Cardiac muscle cell (in vitro differentiated cells and primary cell): Measurements from ENCODE around the gene EEF2KMT. TPM values are rescaled to one million over a fixed set of nuclear protein-coding genes. Genes with fewer than 3 reads are reported as not detected.

Experiments used
- DNase-seq, 2 donors: peaks; one replicate each; pipeline versions ENCODE4 v3.0.0 to v3.0.0-alpha.2; 2010 to 2017; ENCODE audit warnings: low read depth in 1 of 2, low spot score in 1 of 2
- H3K27ac ChIP-seq: fragments of 200-600 bp; sonication (generic); 2 replicates; pipeline ENCODE4 v1.5.1; 2016
- H3K27me3 ChIP-seq: fragments of 200-600 bp; sonication (generic); 2 replicates; pipeline ENCODE4 v1.6.0; 2016; ENCODE audit warnings: control low read depth
- H3K36me3 ChIP-seq: fragments of 200-600 bp; sonication (generic); 2 replicates; pipeline ENCODE4 v1.5.1; 2016; ENCODE audit warnings: control low read depth
- H3K4me1 ChIP-seq: fragments of 200-600 bp; sonication (generic); 2 replicates; pipeline ENCODE4 v1.8.1; 2017; ENCODE audit warnings: low read depth, mild to moderate bottlenecking, mixed run types
- H3K4me3 ChIP-seq: fragments of 200-600 bp; sonication (generic); 2 replicates; pipeline ENCODE4 v1.5.1; 2016; ENCODE audit warnings: mild to moderate bottlenecking
- H3K9me3 ChIP-seq: fragments of 200-600 bp; sonication (generic); 2 replicates; pipeline ENCODE4 v1.5.1; 2017; ENCODE audit warnings: low read depth, mild to moderate bottlenecking, control low read depth
- polyA plus RNA-seq: library from polyadenylated mRNA; unstranded; fragments of >200 nt; fragmentation: Nextera tagmentation; extraction: Ambion mirVana; gene quantifications from 2 replicates; pipeline ENCODE4 v1.2.1, GENCODE V29; 2016
- total RNA-seq: library from RNA; depleted of rRNA; stranded (reverse); fragments of >200 nt; gene quantifications from 2 replicates; pipeline ENCODE4 v1.2.3, GENCODE V29; 2016
- TF ChIP-seq, protein P1 (sequence below): IDR thresholded peaks from 2 replicates; pipeline ENCODE4 v1.5.1; 2012; ENCODE audit warnings: low read depth, mild to moderate bottlenecking, low read length

Gene EEF2KMT
- total and polyA plus RNA-seq, 2 experiments from 2014 or later, result 9.6 to 23.2 TPM

DNA sequence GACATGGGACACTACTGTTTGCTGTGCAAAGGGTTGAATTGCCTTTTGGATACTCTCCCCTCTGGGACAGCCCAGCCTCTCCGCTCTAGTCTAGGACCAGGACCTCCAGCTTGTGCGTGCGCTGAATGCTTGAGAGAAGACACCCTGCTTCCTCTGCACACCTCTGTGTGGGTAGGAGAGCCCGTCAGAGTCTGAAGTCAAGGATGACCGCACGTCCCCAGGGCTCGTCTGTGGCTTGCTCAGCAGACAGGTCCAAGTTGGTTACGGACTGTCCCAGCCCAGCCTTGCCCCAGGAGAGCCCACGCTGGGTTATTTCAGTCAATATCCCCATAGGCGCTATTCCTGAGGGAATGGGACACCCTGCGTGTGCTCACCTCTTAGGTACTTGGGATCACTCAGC is 35.5 kb downstream of the EEF2KMT start:
- no peak for DNase-seq

DNA sequence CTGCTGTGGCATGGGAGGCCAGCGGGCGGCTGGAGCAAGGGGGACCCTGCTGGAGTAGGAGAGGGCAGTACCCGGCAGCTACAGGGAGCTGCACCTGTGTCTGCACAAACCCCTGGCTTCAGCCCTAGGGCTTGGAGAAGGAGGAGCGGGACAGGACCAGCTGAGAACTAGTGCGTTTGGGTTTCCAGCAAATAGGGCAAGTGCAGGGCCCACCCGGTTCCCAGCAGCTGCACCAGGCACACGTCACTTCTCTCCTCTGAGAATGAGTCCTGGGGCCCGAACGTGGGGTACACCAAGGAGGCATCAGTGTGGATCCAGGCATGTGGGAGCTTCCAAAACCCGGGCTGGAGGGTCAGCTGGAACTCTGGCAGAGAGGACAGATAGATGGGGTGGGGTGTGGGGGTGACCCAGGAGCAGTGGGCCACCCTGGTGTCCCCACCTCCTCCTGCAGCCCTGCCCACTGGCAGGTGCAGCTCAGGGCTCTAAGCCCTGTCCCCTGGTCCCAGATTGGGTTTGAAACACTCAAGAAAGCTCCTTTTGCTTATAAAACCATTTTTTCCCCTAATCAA is 37.4 kb downstream of the EEF2KMT start:
- Histone ChIP-seq H3K9me3 (no peaks in the 10 kb centered on the region), H3K36me3 (no peaks in the 10 kb centered on the region), H3K4me3 (no peak overlapping the region), H3K4me1 (no peaks in the 10 kb centered on the region), H3K27me3 (no peaks in the 10 kb centered on the region), H3K27ac (no peak overlapping the region)
- no peak for DNase-seq
- TF ChIP-seq, protein P1, sequence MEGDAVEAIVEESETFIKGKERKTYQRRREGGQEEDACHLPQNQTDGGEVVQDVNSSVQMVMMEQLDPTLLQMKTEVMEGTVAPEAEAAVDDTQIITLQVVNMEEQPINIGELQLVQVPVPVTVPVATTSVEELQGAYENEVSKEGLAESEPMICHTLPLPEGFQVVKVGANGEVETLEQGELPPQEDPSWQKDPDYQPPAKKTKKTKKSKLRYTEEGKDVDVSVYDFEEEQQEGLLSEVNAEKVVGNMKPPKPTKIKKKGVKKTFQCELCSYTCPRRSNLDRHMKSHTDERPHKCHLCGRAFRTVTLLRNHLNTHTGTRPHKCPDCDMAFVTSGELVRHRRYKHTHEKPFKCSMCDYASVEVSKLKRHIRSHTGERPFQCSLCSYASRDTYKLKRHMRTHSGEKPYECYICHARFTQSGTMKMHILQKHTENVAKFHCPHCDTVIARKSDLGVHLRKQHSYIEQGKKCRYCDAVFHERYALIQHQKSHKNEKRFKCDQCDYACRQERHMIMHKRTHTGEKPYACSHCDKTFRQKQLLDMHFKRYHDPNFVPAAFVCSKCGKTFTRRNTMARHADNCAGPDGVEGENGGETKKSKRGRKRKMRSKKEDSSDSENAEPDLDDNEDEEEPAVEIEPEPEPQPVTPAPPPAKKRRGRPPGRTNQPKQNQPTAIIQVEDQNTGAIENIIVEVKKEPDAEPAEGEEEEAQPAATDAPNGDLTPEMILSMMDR, result no peak

More for the DNA sequence above, 35.5 kb downstream of the EEF2KMT start:
- H3K9me3 ChIP-seq, result no peaks in the 10 kb centered on the region
- no peaks in the 10 kb centered on the region for H3K27me3 ChIP-seq
- no peak overlapping the region for H3K4me3 ChIP-seq
- no peaks in the 10 kb centered on the region for H3K36me3 ChIP-seq
- TF ChIP-seq, protein P1, result no peak
- H3K27ac ChIP-seq, result no peak overlapping the region
- no peaks in the 10 kb centered on the region for H3K4me1 ChIP-seq

DNA sequence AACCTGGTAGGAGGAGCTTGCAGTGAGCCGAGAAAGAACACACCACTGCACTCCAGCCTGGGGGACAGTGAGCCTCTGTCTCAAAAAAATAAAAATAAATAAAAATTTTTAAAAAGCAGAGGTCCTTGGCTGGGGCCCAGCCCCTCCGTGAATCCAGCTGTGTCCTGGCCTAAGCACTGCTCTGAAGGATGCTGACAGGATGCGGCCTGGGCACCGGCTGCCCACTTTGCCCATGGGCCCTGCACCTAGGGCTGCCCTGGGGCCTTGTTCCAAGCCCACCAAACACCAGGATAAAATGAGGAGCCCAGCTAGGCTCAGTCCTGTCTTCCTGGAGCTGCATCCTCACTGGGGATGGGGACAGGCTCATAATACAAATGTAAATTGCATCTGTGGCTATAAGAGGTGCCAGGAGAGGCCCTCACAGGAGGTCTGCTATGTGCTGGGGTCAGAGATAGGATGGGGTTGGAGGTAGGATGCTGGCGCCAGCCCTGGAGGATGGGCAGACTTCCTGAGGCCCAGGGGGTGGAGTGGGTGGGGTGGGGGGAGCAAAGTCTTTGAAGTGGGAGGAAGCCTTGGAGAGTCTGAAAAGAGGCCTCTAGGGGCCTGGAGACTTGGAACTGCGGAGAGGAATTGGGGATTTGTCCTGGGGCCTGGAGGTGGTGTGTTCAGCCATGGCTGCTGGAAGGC is 38.1 kb downstream of the EEF2KMT start:
- Histone ChIP-seq H3K27me3 (no peaks in the 10 kb centered on the region), H3K9me3 (no peaks in the 10 kb centered on the region), H3K4me3 (no peak overlapping the region), H3K27ac (no peak overlapping the region), H3K36me3 (no peaks in the 10 kb centered on the region), H3K4me1 (no peaks in the 10 kb centered on the region)
- no peak for DNase-seq
- TF ChIP-seq, protein P1, result no peak

DNA sequence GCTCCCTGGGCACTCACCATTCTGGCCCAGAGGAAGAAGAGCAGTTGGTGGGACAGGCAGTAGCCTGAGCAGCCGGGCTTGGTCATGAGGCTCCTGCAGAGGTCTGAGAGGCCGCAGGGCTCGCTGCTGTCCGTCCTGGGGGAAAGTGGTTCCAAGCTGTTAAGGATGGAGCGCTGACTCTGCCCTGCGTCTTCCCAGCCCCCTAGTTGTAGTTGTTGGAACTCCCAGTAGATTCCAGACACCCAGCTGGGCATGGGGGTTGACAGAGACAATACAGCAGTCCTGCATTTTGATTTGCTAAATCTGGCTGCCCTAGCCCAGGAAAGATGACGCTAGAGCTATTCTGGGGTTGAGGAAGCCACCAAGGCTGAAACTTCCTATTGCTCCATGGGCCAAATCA is 39.1 kb downstream of the EEF2KMT start:
- H3K27ac ChIP-seq, result no peak overlapping the region
- peak; percentile 39 to 54 for DNase-seq

DNA sequence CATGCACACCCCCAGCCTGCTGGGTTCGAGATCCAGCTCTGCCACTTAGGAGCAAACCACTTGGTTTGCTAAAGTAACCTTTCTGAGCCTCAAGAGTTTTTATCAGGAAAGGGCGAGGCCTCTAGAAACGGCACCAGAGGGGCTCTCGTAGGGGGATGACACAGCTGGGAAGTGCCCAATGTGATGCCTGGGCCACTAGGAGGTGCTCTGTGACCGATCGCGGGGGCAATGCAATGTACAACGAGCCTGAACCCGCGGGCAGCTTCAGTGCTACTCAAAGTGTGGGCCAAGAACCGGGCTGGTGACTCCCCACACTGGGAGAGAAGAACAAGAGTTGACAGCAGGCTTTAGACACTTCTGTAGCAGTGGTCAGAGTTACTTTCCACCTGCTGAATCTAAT is 41.2 kb downstream of the EEF2KMT start:
- Histone ChIP-seq H3K4me3 (no peak overlapping the region), H3K4me1 (no peaks in the 10 kb centered on the region), H3K36me3 (no peaks in the 10 kb centered on the region), H3K27ac (no peak overlapping the region), H3K27me3 (no peaks in the 10 kb centered on the region), H3K9me3 (no peaks in the 10 kb centered on the region)
- TF ChIP-seq, protein P1, result peak; percentile 63
- DNase-seq, result peak; percentile 42 to 57

More for the DNA sequence above, 39.1 kb downstream of the EEF2KMT start:
- Histone ChIP-seq H3K4me3 (no peak overlapping the region), H3K9me3 (no peaks in the 10 kb centered on the region), H3K4me1 (no peaks in the 10 kb centered on the region), H3K27me3 (no peaks in the 10 kb centered on the region), H3K36me3 (no peaks in the 10 kb centered on the region)
- TF ChIP-seq, protein P1, result peak; percentile 43
